ENCODE measurements around the gene DPP3.

DNA sequence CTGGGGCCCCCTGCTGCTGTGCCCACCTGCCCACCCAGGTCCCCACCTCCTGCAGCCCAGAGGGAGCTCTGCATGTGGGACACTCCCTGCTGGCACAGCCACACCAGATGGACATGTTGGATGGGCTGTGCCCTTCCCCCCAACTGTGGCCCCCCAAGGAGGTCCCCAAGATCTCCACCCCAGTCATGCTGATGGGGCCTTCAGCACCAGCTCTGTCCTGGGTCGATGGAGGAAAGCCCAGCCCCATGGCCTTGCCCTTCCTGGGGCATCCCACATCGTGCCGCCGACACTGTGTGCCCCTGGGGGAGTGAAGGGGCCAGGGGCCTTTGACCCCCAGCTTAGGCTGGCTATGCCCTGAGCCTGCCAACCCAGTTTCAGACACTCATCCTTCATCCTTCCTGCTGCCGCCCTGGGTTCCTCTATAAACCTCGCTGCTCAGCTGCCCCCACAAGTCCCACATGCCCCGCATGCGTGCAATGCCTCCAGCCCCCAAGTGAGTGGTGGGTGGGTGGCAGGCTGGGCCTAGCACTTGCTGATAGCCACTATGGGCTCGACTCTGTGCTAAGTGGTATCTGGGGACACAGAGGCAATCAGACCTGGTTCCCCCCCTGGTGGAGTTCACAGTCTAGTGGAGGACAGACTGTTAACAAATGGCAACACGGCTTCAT, 3.9 kb upstream of the DPP3 start:
- TF ChIP-seq CTCF (IDR thresholded peaks at IDR 0.05) (no peak), ZBTB33 (IDR thresholded peaks at IDR 0.05; ENCODE audit: borderline replicate concordance, low read depth) (no peak), TAF1 (IDR thresholded peaks at IDR 0.05; ENCODE audit: borderline replicate concordance, low read depth, low read length) (no peak), PBX3 (IDR thresholded peaks at IDR 0.05) (no peak), EP300 (IDR thresholded peaks at IDR 0.05; ENCODE audit: borderline replicate concordance in 1 of 2, low read depth in 1 of 2, low read length in 1 of 2) (no peak), MEF2A (IDR thresholded peaks at IDR 0.05; ENCODE audit: borderline replicate concordance, low read depth) (no peak), EZH2phosphoT487 (IDR thresholded peaks at IDR 0.05; ENCODE audit: borderline replicate concordance, low read depth) (no peak), YY1 (IDR thresholded peaks at IDR 0.05; ENCODE audit: low read depth) (no peak), TEAD4 (IDR thresholded peaks at IDR 0.05; ENCODE audit: borderline replicate concordance, insufficient read depth) (no peak), GABPA (IDR thresholded peaks at IDR 0.05; ENCODE audit: low read depth) (no peak), SIN3A (IDR thresholded peaks at IDR 0.05; ENCODE audit: borderline replicate concordance, low read depth, low read length) (no peak), REST (IDR thresholded peaks at IDR 0.05; ENCODE audit: low read depth, low read length) (no peak), JUND (IDR thresholded peaks at IDR 0.05) (no peak)
- TF ChIP-seq, protein P1, sequence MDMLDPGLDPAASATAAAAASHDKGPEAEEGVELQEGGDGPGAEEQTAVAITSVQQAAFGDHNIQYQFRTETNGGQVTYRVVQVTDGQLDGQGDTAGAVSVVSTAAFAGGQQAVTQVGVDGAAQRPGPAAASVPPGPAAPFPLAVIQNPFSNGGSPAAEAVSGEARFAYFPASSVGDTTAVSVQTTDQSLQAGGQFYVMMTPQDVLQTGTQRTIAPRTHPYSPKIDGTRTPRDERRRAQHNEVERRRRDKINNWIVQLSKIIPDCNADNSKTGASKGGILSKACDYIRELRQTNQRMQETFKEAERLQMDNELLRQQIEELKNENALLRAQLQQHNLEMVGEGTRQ (IDR thresholded peaks at IDR 0.05; ENCODE audit: borderline replicate concordance, low read depth, low read length): no peak
